ENCODE measurements around the gene SLC4A5. TPM values are rescaled to one million over a fixed set of nuclear protein-coding genes. Genes with fewer than 3 reads are reported as not detected.

The SLC4A5 gene
- total RNA-seq, 1 donor from 2014 or later = 0.89 TPM

Other genes with a start within 250 kb of the SLC4A5 start
- gene BOLA3, start 195.5 kb downstream of the SLC4A5 start, total RNA-seq = 24.3 and 56.1 TPM in 2 replicates
- gene MOB1A, start 164.5 kb downstream of the SLC4A5 start, total RNA-seq = 147 and 189 TPM in 2 replicates
- 66.7 and 119 TPM in 2 replicates for gene MTHFD2, start 144.8 kb downstream of the SLC4A5 start, total RNA-seq
- 87.2 and 196 TPM in 2 replicates for gene DCTN1, start 36.9 kb upstream of the SLC4A5 start, total RNA-seq
- gene C2orf81, start 78.2 kb upstream of the SLC4A5 start, total RNA-seq = 1.4 and 3.9 TPM in 2 replicates
- 39.5 and 56.6 TPM in 2 replicates for gene WDR54, start 78.3 kb upstream of the SLC4A5 start, total RNA-seq
- gene RTKN, start 98.5 kb upstream of the SLC4A5 start, total RNA-seq = 60.8 TPM in 2 replicates
- 8.7 and 27.2 TPM in 2 replicates for gene INO80B, start 111.7 kb upstream of the SLC4A5 start, total RNA-seq
- 40.8 and 57.3 TPM in 2 replicates for gene WBP1, start 115.0 kb upstream of the SLC4A5 start, total RNA-seq
- 56.3 and 67.7 TPM in 2 replicates for gene MOGS, start 122.0 kb upstream of the SLC4A5 start, total RNA-seq
- gene MRPL53, start 129.3 kb upstream of the SLC4A5 start, total RNA-seq = 15.2 and 24.0 TPM in 2 replicates
- 9.7 and 12.8 TPM in 2 replicates for gene CCDC142, start 139.6 kb upstream of the SLC4A5 start, total RNA-seq
- 16.0 and 18.8 TPM in 2 replicates for gene TTC31, start 139.7 kb upstream of the SLC4A5 start, total RNA-seq
- 0.99 and 1.0 TPM in 2 replicates for gene LBX2, start 156.2 kb upstream of the SLC4A5 start, total RNA-seq
- 19.1 and 20.7 TPM in 2 replicates for gene PCGF1, start 164.3 kb upstream of the SLC4A5 start, total RNA-seq
- gene TLX2, start 171.0 kb upstream of the SLC4A5 start, total RNA-seq = 0.05 TPM in 1 of 2 replicates, not detected in the other
- 0.05 TPM in 1 of 2 replicates, not detected in the other for gene DQX1, start 182.8 kb upstream of the SLC4A5 start, total RNA-seq
- 54.7 and 83.7 TPM in 2 replicates for gene AUP1, start 186.3 kb upstream of the SLC4A5 start, total RNA-seq
- 20.0 and 50.7 TPM in 2 replicates for gene HTRA2, start 186.5 kb upstream of the SLC4A5 start, total RNA-seq
- 1.0 and 1.1 TPM in 2 replicates for gene LOXL3, start 210.5 kb upstream of the SLC4A5 start, total RNA-seq
- gene DOK1, start 211.3 kb upstream of the SLC4A5 start, total RNA-seq = 13.0 and 19.8 TPM in 2 replicates